Islet precursor cell (in vitro differentiated cells): ENCODE data around the gene INTS15.

Source experiments
- DNase-seq: peaks from one replicate; pipeline ENCODE4 v3.0.0-alpha.2; 2018

Gene INTS15

DNA sequence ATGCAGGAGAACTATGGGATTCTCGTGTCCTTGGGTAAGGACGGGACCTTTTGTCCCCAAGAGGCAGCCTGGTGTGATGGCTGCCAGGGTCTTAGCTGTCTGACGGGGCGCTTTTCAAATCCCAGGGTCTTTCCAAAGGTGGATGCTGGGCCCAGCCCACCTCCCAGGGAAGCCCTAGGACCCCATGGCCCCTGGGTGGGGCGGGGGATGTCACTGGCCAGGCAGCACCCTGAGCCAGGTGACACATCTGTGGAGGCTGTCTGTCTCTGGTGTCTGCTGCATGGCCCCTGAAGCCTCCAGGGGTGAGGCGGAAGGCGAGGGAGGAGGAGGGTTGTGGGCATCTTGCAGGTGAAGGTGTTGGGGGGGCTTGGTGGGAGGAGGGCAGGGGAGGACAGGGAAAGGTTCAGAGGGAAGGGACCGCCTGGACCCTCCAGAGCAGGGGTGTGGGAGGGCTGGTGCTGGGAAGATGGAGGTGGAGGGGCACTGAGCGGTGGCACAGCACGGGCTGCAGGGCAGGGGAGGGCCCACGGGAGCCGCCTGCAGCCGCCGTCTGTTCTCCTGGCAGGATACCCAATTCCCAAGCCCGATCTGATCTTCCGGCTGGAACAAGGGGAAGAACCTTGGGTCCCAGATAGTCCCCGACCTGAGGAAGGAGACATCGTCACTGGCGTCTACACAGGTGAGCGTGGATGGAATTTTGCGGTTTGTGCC is 54.2 kb downstream of the INTS15 start:
- no peak for DNase-seq

DNA sequence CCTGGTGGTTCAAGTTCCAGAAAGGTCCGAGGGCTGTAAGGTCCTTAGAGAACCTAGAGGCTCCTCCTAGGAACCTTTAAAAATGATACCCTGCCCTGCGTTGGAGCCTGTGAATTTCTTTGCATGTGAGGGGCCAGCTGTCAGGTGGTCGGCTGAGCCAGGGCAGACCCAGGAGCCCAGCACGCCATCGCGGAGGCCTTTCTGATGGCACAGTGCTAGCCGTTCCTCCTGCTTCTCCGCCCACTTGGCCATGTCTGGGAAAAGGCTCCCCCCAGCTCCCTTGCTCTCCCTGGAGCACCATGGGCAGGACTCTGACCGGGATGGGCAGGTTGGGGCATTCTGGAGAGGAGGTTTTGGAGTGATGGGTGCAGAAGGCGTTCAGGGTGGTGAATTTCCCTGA is 54.9 kb downstream of the INTS15 start:
- no peak for DNase-seq

DNA sequence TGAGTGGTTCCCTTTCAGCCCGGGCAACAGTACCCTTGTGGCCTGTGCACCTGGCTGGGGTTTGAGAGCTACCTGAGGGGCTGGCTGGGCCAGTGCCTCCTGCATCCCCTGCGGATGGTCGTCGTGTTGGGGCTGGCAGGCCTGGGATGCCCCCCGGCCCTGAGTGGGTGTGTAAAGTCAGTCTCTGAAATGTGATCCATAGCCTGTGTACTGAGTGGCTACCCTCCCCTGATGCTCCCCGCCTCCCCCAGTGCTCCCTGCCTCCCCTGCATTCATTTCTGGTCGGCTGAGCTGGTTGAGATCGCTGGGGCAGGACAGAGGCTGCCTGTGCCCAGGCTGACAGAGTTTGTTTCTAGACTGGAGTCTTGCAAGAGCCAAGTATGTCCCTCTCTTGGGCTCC is 56.6 kb downstream of the INTS15 start:
- no peak for DNase-seq

DNA sequence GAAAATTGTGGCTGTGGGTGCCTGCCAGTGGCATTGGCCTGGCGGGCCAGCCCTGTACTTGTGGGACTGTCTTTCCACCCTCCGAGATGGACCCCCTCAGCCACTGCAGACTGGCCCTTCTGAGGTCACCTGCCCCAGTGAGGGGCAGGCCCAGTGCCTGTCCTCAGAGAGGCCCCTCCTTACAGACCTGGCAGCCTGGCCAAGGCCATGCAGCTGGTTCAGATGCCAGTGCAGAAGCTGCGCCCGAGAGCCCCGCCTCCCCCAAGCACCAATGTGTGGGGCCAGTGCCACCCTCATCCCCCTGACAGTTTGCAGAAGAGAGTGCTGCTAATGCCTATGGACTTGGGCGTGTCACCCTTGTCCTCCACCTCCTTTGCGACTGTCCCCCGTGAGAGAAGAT is 57.3 kb downstream of the INTS15 start:
- DNase-seq = no peak

DNA sequence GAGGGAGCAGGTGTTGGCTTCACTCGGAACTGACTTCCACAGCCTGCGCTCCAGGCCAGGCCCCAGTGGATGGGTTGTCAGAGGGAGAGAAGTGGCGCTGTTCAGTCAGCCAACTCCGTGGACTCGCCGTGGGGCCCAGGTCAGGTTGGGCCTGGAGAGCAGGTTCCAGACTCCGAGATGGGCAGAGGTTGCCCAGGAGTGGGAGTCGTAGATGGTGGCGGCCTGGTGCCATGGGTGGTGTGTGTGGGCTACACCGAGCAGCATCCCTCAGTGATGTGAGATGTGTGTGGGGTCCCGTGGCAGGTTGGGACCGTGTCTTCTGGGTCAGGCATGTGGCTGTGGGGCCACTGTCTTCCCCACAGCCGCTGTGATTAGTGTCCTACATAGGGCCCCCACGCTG is 57.7 kb downstream of the INTS15 start:
- no peak for DNase-seq

DNA sequence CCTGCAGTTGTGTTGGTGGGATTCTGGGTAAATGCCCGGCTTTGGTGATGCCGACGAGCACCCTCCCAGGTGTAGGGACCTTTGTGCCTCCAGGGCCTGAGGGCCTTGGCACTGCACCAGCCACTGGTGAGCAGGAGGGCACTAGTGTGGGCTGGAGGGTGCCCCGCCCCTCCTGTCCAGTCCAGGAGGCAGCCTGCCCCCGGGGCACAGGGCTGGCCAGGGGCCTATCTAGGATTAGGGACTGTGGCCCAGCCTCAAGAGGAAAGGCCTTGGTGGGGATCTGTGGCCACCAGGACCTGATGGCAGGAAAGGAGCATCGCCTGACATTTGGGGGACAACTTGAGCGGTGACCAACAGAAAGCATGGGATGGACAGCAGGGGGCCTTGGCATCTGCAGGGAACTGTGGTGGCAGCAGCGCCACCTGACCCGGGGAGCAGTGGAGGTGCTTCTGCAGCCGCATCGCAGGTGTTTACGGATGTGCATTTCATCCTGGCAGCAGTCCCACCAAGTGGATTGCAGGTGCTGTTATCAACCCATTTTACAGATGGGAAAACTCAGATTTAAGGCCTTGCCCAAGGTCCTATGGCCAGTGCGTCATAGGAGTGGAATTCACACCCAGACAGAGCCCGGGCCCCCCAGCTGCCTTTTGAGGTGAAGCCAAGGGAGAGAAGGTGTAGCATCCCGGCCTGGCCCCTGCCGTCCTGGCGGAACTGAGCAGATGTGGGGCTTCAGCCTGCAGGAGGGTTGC is 58.4 kb downstream of the INTS15 start:
- DNase-seq = no peak

DNA sequence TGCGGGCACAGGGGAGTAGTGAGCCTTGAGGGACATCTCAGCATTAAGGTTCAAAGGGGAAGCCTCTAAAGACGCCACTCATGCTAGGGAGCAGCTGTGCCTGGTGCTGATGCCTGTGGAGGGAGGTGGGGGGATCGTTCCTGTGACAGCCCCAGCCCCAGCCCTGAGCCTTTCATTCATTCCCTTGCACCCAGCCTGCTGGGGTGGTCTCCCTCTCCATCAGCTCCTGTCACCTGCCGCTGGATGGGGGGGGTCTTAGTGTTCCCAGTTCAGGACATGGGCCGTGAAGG is 58.9 kb downstream of the INTS15 start:
- DNase-seq = no peak

DNA sequence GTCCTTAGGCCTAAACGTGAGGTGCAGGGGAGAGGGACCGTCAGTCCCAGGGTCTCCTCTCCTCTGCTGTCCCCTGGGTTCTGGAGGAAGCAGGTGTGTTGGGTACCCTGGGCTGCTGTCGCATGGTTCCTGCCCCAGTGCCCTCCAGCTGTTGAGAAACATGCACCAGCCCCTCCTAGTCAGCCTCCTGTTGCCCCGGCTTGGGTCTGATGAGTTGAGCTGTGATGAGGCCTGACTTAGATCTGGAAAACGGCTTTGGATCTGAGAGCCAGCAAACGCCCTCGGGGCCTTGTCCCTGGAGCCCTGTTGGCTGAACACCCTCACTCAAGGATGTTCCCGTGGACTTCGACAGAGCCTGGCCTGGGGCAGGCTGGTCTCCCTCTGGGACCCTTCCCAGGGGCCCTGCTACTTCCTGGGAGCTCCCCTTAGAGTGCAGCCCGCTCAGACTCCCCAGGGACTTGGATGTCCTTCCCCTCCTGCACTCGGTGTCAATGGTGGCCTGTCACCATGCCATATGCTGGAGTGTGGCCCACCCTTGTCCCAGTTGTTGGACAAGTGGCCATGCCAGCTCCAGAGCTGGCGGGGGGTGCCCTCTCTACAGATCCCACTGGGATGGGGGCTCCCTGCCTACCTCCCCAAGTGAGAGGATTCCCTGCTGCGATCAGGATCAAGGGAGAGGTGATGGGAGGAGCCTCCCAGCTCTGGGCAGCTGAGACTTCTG is 59.6 kb downstream of the INTS15 start:
- peak; percentile 32 for DNase-seq

DNA sequence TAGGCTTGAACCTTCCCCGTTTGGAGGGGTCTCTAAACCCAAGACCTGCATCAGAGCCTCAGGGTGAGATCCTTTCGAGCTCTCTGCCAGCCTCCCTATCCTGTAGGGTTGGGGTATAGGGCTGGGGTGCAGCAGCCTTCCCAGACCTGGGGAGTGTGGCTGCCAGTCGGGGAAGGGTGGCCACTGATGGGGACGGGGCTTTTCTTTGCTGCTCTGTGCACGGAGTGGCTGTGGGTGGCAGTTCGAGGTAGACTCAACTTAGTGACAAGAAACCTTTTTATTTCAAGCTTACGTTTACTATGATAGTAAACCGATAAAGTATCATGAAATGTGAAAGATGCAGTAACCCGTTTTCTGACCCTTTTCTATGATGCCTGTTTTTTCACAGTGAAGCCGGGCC is 60.3 kb downstream of the INTS15 start:
- peak; percentile 27 for DNase-seq

DNA sequence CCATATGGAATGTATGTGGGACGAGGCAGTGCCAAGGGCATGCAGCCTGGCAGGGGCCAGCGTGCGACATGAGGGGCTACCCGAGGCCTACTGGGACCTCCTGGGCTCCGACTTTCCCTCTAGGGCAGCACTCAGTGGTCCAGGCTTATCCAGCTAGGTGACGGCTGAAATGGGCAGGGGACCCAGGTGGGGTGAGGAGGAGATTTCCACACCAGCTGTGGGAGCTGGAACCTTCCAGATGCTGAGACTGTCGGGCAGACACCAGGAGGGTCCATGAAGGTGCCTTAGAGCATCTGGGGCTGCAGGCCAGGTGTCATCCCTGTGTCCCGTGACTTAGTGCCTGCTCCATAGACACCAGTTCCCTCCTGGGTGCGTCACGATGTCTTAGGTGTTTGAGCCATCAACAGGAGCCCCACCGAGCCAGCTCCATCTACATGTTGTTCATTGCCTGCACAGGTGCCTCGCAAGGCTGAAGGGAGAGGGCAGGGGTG is 60.7 kb downstream of the INTS15 start:
- no peak for DNase-seq

DNA sequence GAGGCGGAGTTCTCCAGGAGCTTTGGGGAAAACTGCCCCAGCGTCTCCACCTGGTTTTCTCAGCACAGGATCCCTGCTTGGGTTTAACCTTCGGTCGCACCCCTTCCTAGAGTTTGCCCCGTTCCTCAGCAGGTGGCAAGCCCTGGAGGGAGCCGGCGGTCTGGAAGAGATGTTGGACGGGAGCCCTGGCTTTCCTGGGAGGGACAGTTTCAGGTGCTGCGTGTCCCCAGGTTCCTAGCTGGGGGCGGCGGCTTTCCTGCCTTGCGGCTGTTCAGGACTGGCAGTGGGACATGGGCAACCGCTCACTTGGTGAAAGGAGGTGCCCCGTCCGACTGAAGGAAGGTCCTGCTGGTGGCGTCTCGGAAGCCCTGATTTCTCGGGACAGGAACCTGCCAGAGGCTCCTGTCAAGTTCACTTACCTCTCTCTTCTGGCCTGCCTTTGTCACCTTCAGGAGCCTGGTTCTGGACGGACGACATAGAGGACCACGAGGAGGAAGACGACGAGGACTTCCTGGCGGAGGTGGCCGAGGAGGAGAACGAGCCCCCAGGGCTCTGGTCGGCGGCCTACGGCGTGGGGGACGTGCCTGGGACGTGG is 62.1 kb downstream of the INTS15 start:
- peak; percentile 46 for DNase-seq

DNA sequence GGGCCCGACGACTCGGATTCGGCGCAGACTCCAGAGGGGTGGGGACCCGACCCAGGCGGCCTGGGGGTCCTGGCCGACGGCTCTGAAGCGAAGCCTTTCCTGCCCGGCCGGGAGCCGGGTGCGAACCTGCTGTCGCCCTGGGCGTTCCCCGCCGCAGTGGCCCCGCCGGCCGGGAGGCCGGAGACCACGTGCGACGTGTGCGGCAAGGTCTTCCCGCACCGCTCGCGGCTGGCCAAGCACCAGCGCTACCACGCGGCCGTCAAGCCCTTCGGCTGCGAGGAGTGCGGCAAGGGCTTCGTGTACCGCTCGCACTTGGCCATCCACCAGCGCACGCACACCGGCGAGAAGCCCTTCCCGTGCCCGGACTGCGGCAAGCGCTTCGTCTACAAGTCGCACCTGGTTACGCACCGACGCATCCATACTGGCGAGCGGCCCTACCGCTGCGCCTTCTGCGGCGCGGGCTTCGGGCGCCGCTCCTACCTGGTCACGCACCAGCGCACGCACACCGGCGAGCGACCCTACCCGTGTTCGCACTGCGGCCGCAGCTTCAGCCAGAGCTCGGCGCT is 62.7 kb downstream of the INTS15 start:
- DNase-seq = no peak

DNA sequence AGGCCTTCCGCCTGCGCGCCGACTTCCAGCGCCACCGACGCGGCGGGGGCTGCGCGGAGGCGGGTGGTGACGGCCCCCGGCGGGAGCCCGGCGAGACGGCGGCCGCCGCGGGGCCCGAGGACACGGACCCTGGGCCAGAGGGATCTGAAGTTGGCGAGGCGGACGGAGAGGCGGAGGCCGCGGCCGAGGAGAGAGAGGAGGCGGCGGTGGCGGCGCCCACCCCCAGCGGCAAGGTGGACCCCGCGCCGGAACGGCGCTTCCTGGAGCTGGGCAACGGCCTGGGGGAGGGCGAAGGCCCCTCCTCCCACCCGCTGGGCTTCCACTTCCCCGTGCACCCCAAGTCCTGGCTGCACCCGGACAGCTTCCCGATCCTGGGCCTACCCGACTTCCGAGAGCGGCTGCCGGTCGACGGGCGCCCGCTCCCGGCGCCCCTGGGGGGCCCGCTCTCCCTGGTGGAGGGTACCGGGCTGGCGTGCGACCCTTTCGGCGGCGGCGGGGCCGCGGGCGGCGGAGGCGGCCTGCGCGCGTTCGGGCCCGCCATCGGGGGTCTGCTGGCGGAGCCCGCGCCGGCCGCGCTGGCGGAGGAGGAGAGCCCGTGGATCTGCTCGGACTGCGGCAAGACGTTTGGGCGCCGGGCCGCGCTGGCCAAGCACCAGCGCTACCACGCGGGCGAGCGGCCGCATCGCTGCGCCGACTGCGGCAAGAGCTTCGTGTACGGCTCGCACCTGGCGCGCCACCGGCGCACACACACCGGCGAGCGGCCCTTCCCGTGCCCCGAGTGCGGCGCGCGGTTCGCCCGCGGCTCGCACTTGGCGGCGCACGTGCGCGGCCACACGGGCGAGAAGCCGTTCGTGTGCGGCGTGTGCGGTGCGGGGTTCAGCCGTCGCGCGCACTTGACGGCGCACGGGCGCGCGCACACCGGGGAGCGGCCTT is 63.5 kb downstream of the INTS15 start:
- no peak for DNase-seq

DNA sequence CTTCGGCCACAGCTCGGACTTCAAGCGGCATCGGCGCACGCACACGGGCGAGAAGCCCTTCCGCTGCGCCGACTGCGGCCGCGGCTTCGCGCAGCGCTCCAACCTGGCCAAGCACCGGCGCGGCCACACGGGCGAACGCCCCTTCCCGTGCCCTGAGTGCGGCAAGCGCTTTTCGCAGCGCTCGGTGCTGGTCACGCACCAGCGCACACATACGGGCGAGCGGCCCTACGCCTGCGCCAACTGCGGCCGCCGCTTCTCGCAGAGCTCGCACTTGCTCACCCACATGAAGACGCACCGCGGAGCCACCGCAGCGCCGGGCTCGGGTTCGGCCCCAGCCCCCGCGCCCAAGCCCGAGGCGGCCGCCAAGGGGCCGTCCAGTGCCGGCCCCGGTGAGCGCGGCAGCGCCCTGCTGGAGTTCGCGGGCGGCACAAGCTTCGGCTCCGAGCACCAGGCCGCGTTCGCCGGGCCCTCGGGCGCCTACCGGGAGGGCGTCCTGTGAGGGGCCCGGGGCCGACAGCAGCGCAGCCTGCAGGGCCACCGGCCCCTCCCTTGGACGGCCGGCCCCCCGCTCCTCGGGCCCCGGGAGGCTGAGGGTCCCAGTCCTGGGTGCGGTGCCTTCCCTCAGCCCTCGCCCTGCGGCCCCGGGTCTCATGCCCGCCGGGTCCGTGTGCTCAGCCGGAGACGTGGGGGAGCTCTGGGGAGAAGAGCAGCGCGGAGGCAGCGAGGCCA is 64.5 kb downstream of the INTS15 start:
- DNase-seq = no peak

DNA sequence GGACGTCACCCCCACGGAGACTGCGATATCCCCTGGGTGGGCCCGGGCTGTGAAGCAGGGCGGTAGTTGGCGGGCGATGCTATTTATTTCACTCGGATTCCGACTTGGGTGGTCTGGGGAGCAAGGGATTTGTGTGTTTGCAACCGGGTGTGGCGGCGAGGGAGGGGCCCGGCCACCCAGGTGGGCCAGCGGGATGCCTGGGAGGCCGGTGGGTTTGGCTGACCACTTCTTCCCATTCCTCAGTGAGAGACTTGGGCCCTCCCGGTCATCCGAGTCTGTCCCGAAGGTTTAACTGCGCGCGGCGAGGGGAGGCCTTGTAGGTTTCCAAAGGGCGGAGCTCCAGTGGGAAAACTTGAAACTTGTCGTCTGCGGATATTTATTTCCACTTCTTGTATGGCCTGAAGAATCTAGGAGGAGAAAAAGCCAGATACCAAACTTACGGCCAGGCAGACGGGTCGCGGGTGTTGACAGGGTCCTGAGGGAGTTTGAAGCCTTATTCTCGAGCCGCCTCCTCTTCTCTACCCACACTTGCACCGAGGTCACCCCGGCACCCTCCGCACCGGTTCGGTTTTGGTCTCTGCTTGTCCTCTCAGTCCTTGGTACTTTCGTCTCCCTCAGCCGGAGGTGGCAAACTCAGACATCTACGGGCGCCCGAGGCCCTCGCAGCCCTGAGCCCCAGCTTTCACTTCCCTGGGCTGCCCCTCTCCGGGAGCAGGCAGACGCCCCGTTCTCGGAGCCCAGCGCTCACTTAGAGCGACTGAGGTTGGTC is 65.2 kb downstream of the INTS15 start:
- DNase-seq = peak; percentile 48

DNA sequence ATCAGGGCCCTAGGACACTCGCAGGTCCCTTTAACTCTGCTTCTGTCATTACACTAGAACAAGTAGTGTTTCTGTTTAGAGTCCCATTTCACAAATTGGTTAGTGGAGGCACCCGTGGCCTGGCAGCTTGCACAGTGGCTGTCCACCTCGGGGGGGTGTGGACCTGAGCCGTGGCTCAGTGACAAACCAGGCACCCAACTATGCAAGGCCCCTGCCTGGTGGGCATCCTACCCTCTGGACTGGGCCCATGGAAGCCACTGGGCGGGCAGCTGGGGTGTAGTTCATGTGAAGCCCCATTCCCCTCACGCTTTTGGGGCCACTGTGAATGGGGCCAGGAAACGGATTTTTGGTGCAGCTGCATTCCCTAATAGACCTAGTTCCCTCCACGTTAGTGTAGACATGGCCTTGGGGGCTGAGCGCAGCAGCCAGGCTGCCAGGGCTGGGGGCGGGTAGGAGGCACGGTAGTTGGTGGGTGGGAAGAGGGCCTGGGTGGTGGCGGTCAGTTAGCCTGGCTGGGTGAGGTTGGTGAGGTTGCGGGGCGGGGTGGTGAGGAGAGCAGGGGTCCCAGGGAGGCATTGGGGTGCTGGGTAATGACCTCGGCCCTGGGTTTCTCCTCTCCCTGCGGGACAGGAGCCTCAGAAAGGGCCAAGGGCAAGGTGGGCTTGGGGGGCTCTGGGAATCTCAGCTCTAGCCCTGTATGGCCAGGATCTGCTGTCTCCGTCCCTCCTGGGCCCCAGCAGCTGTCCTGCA is 66.0 kb downstream of the INTS15 start:
- peak; percentile 46 for DNase-seq

DNA sequence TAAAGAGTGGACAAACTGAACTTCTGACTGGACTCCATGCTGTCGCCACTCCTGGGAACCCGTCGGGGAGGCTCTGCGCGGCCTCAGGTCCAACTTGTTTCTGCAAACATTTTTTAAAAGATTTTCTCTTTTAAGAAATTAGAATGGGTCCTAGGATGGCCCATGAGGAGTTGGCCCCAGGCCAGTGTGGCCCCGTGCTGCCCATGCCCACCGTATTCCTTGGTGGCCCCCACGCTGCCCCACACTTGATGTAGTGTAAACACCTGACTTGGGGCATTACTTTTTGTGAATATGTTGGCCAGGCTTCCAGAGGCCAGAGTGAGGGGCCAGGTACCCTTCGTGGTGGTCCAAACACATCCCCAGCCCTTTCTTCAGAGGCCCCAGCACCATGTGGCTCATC is 66.6 kb downstream of the INTS15 start:
- no peak for DNase-seq
